Endometrial microvascular endothelial cells (primary cell): ENCODE measurements around the gene F11R. TPM values are rescaled to one million over a fixed set of nuclear protein-coding genes. Genes with fewer than 3 reads are reported as not detected.
"Not testable (repeated sequence)": the region's sequence is repeated elsewhere in the genome, so short reads cannot be mapped to it uniquely, and the experiment has no call there.

ENCODE experiments used
- in situ Hi-C: cut with HindIII; loops from 2 replicates; pipeline ENCODE4 v1.10.0; 2017; ENCODE audit warnings: low sequenced_read_pairs, low pct_unique_long_range_greater_than_20kb; ENCODE audit errors: inconsistent ontology term
- total RNA-seq: library from RNA; depleted of rRNA; stranded (reverse); fragments of >200 nt; gene quantifications from one replicate; pipeline ENCODE4 v1.2.3, GENCODE V29; 2015; ENCODE audit errors: inconsistent ontology term

The F11R gene
- total RNA-seq, 1 donor from 2014 or later: 84.0 TPM

DNA sequence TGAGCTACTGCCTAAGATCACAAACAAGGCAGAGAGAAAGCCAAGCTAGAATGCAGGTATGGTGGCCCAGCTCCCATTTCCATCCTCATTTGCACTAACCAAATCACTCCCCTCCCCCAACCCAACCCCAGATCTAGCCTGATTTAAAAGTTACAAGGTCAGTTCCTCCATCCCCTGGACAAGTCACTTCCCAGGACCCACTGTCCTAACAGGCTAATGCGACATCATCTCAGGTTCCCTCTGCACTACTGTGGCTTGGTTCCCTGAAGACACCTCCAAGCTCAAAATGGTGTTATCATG, 2.4 kb downstream of the F11R start:
- in situ Hi-C loops: no loop called here

DNA sequence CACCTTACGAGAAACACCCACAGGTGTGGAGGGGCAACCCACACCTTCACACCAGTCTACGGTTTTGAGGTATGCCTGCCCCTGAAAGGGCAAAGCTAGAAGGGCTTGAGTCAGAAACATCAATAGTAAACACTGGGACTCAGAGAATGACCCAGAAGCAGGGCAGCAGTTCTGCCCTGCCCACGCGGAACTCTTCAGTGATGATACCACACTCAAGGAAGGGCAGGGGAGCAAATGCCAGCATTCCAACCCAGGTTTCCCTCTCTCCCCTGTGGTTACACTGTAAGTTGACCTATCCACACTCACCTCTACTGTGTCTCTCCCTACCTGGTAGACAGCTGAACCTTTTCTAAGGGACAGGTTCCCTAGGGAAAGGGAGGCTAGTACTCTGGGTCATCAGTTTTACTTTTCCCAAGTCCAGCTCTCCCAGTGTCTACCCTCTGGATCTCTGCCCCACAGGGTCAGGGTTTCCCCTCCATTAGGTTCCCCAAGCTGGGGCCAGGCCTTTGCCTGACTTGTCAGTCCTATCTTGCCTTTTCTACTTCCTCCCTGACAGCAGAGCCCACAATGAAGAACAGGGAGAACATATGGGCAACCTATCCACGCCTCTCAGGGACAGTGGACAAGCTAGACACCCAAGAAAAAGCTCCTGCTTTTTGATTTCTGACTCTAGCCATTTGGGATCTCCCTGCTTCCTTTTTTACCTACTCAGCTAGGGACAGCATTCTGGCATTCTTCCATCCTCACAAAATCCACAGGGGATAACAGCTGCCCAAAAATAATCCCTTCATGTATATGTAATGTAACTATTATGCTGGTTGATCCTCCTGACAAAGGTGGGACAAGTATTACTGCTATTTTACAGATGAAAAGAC, 3.0 kb downstream of the F11R start:
- in situ Hi-C loops: no loop called here

DNA sequence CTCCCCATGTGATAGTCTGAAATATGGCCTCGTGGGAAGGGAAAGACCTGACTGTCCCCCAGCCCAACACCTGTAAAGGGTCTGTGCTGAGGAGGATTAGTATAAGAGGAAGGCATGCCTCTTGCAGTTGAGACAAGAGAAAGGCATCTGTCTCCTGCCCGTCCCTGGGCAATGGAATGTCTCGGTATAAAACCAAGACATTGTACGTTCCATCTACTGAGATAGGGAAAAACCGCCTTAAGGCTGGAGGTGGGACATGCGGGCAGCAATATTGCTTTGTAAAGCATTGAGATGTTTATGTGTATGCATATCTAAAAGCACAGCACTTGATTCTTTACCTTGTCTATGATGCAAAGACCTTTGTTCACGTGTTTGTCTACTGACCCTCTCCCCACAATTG, 3.8 kb downstream of the F11R start:
- in situ Hi-C loops: not testable (repeated sequence)

DNA sequence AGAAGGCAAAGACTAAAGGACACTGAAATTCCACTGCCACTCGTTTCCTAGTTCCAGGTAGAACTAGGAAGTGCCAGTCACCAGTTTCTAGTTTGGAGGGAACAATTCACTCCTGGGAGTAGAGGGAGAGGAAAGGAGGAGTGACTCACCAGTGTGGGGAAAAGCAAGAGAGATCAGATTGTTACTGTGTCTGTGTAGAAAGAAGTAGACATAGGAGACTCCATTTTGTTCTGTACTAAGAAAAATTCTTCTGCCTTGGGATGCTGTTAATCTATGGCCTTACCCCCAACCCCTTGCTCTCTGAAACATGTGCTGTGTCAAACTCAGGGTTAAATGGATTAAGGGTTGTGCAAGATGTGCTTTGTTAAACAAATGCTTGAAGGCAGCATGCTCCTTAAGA, 4.3 kb downstream of the F11R start:
- in situ Hi-C loops: not testable (repeated sequence)

DNA sequence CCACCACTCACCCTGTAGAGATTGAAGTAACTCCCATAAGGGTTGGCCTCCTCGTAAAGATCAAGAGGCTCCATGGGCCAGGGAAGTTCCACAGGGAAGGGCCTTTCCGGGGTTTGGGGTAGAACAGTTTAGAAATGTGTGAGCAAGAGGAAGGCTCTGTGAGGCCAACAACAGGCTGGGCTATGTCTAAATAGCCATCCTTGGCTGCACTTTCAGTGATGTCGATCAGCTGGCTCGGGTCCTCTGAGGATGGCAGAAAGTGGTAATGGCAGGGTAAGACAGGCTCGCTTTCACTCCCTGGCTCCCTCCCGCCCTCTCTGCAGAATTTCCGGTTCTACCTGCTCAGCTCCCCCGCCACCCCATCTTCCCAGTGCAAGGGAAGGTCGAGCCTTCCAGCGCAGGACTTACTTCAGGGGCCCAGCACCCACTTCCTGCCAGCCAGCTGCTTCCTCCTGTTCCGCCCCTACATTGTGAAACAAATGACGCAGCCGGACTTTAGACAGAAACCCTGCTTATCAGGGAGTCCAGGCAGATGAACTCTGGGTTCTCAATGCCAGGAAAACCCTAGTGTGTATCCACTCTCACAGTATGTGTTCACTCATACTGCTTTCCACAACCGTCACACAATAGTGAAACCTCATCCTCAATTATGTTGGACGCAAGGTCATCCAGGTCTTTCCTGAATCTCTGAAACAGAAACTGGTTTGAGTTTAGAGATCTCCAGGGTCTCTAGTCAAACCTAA, 7.3 kb downstream of the F11R start:
- in situ Hi-C loops: no loop called here

DNA sequence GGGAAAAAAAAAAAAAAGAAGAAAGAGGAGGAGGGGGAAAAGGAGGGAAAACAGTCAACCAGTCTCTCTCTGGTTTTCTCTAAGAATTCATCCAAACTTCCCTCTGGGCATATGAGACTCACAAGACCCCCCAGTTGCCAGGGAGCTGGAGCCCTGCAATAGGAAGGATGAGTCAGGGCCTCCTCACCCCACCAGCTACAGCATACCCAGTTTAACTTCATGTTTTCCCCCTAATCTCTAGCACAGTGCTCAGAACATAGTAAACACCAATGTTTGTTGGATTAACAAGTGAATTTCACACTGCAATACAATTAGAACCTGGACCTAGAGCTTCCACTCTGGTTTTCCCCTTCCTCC, 7.8 kb downstream of the F11R start:
- in situ Hi-C loops: no loop called here

DNA sequence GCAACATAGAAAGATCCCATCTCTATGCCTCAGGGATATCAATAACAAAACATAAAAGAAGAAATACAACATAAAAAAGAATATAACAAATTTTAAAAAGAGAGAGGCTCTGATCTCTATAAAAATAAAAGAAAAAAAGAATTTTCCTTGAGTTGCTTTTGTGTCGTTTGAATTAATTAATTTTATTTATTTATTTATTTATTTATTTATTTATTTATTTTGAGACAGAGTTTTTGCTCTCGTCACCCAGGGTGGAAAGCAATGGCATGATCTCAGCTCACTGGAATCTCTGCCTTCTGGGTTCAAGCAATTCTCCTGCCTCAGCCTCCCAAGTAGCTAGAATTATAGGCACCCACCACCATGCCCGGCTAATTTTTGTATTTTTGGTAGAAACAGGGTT, 8.5 kb downstream of the F11R start:
- in situ Hi-C loops: no loop called here

DNA sequence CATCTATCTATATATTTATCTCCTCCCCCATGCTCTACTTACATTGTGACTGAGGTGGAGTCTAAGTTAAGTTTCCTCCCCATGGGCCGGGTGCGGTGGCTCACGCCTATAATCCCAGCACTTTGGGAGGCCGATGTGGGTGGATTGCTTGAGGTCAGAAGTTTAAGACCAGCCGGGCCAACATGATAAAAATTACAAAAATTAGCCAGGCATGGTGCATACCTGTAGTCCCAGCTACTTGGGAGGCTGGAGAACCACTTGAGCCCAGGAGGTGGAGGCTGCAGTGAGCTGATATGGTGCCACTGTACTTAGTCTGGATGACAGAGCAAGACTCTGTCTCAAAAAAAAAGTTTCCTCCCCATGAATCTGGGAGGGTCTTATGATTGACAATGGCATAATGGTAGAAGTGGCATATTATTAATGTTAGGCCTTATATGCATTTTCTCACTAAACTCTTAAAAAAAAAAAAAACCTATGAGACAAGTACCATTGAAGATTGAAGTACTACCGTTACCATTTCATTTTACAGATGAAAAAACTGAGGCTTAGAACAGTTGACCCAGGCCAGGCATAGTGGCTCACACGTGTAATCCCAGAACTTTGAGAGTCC, 11.2 kb downstream of the F11R start:
- in situ Hi-C loops: no loop called here

DNA sequence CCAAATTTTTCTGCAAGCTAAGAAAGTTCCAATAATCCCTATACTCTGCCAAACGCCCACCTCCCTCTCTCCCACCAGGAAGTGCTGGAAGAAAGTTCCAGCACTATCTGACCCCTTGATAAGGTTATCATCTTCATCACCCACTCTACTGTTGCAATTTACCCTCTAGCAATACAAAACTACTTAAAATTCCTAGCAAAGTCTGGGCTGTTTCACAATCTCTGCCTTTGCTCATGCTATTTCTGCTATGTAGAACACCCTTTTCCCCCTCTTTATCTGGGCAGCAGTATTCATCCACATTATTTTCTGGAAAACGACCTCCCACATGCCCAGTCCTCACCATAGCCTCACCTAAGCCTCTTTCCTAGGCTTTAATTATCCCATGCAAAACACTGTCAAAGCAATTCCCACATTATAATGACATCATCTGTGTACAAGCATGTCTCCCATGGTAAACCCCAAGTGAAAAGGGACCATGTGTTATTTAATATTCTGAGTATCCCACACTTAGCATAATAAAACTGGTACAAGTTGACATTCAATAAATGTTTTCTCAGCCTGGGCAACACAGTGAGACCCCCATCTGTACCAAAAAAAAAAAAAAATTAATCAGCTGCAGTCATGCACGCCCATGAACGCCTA, 12.0 kb downstream of the F11R start:
- in situ Hi-C loops: no loop called here

DNA sequence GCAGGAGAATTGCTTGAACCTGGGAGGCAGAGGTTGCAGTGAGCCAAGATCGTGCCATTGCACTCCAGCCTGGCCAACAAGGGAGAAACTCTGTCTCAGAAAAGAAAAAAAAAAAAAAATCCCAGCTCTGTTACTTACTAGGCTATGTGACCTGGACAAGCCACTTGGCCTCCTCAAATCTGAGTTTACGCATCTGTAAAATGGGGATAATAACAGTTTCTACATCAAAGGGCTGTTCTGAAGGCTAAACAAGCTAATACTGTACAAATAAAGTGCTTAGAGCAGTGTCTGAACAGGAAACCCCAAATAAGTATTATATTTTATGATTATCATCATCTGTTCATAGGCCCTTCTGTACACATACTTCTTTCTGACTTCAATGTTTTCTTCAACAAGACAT, 13.6 kb downstream of the F11R start:
- in situ Hi-C loops: no loop called here

DNA sequence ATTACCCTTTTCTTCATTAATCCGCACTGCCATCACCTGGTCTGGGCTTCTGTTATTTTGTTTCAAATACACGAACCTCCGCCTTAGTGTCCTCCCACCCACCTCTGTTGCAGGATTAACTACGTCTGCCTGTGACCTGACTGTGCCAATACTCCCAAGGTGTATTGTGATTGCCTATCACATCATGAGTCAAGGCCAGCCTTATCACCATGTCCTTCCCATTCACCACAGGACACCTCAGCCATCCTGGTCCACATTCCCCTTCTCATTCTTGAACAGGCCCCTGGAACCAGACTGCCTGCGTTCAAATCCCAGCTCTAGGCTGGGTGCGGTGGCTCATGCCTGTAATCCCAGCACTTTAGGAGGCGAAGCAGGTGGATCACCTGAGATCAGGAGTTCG, 14.4 kb downstream of the F11R start:
- in situ Hi-C loops: no loop called here

DNA sequence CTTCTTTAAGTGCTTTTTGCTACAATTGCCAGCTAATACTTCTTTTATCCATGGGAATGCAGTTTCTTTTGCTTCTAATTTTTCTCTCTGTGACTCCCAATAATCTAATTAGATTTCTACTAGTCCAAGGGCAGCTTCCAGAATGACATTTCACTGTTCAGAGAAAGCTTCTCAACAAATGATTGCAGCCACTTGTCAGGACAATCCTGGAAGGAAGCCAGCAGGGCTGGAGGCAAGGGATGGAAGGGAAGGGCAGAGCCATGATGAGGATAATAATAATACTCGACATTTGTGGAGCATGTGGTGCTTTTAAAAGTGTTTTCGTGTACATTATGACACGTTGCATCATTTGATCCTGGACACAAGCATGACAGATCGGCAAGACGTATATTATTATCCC, 19.4 kb downstream of the F11R start:
- in situ Hi-C loops: no loop called here

DNA sequence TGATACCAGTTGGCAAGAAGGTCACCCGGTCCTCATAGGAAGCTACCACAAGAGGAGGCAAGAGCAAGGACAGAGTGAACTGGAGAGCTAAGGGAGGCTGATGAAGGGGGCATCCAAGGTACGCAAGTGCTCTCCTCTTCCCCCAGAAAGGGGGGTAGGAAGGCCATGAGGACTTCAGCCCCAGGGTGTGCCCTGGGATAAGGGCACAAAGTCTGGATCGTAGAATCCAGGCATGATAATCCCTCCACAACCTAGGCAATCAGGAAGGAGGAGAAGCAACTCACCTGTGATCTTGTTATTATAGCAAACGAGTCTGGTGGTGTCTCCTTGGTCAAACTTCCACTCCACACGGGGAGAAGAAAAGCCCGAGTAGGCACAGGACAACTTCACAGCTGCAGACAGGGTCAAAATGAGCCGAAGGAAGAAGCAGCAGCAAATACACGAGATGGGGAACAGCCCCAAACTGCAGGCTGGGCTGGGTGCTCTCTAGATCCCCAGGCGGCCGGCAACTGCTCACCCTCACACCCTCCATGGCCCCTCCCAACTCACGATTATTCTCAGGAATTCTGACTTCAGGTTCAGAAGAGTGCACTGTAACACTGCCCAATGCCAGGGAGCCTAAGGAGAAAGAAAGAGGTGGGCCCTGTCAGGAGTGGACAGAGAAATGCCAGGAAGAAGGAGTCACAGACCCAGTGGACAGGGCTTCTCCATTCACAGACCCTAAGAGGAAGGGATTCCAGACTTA, 20.0 kb downstream of the F11R start:
- in situ Hi-C loops: no loop called here

DNA sequence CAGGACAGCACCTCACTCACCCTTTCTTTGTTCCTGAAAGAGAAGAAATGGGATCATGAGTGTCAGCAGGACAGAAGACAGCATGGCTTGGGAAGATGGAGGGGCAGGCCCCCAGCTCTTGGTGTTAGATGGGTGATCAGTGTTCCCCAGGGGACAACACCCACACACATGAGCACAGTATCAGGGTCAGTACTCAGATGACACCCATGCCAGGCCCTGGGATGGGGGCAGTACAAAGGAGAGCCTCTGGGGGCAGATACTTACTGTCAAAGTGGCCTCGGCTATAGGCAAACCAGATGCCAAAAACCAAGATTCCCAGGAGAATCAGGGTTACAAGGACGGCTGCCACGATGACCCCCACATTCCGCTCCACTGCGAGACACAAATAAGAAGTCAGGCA, 21.6 kb downstream of the F11R start:
- in situ Hi-C loops: no loop called here

DNA sequence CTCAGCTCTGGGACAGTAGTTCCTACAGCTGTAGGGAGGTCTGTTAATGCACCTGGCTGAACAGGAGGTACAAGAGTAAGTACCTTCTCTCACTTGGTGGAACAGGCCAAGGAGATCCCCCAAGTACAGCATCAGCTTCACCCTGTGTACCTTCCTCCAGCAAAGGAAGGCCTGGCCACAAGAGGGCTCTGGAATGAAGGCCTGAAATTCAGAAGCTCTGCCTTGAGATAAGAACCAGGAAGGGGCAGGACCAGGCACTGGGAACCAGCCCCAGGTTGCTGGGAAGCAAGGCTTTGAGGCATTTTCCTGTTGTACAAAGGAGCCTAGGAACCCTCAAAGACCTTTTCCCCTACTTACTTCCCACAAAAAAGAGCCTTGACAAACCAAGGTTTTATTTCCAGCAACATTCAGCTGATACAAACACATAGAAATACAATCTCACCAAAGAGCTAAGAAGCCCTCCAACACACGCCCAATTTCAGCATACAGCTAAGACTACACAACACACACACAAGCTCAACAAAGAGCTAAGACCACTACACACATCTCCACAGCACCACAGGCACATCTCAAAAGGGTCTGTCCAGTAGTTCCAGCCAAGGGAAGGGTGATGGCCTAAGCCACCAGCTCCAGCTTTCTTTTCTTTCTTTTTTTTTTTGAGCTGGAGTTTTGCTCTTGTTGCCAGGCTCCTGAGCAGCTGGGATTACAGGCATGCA, 23.5 kb downstream of the F11R start:
- in situ Hi-C loops: no loop called here

DNA sequence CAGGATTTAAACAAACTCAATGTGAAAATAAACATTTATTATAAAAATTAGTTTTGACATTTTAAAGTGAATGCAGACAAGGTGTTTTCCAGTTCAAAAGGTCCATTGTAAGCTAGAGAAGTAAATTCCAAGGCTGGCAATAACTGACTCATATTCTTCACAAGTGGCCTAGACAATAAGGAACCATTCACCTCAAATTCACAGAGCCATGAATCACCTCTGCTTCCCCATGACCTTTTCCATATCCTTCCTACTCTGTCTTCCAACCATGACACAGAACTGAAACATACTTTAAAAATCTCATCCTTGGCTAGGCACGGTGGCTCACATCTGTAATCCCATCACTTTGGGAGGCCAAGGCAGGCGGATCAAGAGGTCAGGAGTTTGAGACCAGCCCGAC, 24.8 kb downstream of the F11R start:
- in situ Hi-C loops: no loop called here

DNA sequence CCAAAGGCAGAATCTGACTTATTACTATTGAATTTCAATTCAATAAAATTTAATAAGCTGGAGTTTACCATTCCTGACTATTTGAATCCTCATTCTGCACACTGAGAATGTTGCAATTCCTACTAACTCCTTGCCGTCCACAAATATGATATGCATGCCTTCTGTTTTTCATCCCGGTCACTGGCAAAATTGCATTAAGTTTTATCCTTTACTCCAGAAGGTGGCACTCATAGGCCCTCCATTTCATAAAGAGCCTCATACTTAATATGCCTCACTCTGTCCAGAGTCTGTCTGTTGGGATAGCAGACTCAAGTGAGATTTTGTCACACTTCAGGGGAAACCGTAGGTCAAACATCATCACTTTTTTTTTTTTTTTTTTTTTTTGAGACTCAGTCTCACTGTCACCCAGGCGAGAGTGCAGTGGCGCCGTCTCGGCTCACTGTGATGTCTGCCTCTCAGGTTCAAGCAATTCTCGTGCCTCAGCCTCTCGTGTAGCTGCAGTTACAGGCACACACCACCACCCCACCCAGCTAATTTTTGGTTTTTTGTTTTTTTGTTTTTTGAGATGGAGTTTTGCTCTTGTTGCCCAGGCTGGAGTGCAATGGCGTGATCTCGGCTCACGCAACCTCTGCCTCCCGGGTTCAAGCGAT, 27.3 kb downstream of the F11R start:
- in situ Hi-C loops: no loop called here

DNA sequence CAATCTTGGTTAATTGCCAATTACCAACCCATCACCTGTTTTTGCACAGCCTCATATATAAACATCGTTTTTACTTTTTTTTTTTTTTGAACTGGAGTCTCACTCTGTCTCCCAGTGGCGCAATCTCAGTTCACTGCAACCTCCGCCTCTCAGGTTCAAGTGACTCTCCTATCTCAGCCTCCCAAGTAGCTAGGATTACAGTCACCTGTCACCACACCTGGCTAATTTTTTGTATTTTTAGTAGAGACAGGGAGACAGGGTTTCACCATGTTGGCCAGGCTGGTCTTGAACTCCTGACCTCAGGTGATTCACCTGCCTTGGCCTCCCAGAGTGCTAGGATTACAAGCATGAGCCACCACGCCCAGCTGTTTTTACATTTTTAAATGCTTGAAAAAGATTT, 28.9 kb downstream of the F11R start:
- in situ Hi-C loops: not testable (repeated sequence)
